Measurements from ENCODE around the gene CCDC179. TPM values are rescaled to one million over a fixed set of nuclear protein-coding genes. Genes with fewer than 3 reads are reported as not detected.

CCDC179 gene
- not detected for total RNA-seq
- not detected for polyA plus RNA-seq
- long read RNA-seq, donor 1 = 0 reads
- long read RNA-seq, donor 2 = 0 reads

GRCh38 chr11:22860241-22860640 lies at the start of gene CCDC179:
CCDC179 (minus strand) TSS chr11:22860474; CDS start chr11:22860421, 53 bp downstream.
- Histone ChIP-seq H3K27me3 (replicated peaks in 1 of 7) (no peaks in the 10 kb centered on the region), H3K9me3 (no peaks in the 10 kb centered on the region), H3K27ac (no peak within 1 kb of the TSS), H3K4me3 (no peak within 1 kb of the TSS), H3K4me1 (no peaks in the 10 kb centered on the region), H3K36me3 (no peaks in the 10 kb centered on the region)
- intact Hi-C loops (cut with DNase I; ENCODE audit: low total_unique reads) = no loop called here
- no peak for DNase-seq
- 95 to 100% (median 96%) methylated on average over 4 of the region's 4 CpGs for WGBS, 5 donors
- no peak for TF ChIP-seq POLR2AphosphoS5 (IDR thresholded peaks at IDR 0.05)
- TF ChIP-seq CTCF (IDR thresholded peaks at IDR 0.05 in 8 of 11, conservative IDR thresholded peaks at IDR 0.05 in 3 of 11) = no peak
- no peak for TF ChIP-seq POLR2A (IDR thresholded peaks at IDR 0.05)

- H3K9me3 ChIP-seq = peaks cover 0 to 4% (median 0%) of the 10 kb centered on the region in 8 donors
- no peak for TF ChIP-seq CTCF (IDR thresholded peaks at IDR 0.05 in 8 of 11, conservative IDR thresholded peaks at IDR 0.05 in 3 of 11)
- TF ChIP-seq POLR2AphosphoS5 (IDR thresholded peaks at IDR 0.05) = no peak
- no peak for TF ChIP-seq POLR2A (IDR thresholded peaks at IDR 0.05)
- H3K27ac ChIP-seq = no peak overlapping the region
- 68 to 85% (median 75%) methylated on average over 1 of the region's 1 CpG for WGBS, 5 donors
- no peaks in the 10 kb centered on the region for H3K36me3 ChIP-seq
- intact Hi-C loops (cut with DNase I; ENCODE audit: low total_unique reads) = no loop called here
- no peaks in the 10 kb centered on the region for H3K27me3 ChIP-seq (replicated peaks in 1 of 7)
- H3K4me1 ChIP-seq = no peaks in the 10 kb centered on the region
- no peak for DNase-seq
- no peak overlapping the region for H3K4me3 ChIP-seq
Measured at GRCh38 chr11:22903782-22904181, 43.5 kb upstream of the CCDC179 start.

- Histone ChIP-seq H3K4me3 (no peak overlapping the region), H3K4me1 (no peaks in the 10 kb centered on the region), H3K36me3 (no peaks in the 10 kb centered on the region), H3K27ac (no peak overlapping the region), H3K27me3 (replicated peaks in 1 of 7) (no peaks in the 10 kb centered on the region), H3K9me3 (no peaks in the 10 kb centered on the region)
- no peak for DNase-seq
- TF ChIP-seq CTCF (IDR thresholded peaks at IDR 0.05 in 8 of 11, conservative IDR thresholded peaks at IDR 0.05 in 3 of 11) (no peak), POLR2A (IDR thresholded peaks at IDR 0.05) (no peak), POLR2AphosphoS5 (IDR thresholded peaks at IDR 0.05) (no peak)
- whole genome bisulfite sequencing, 5 donors = 66 to 87% (median 79%) methylated on average over 4 of the region's 4 CpGs
- intact Hi-C loops (cut with DNase I; ENCODE audit: low total_unique reads) = no loop called here
Measured at GRCh38 chr11:22901603-22902002, 41.3 kb upstream of the CCDC179 start.

GRCh38 chr11:22900764-22901486 lies 40.7 kb upstream of the CCDC179 start:
- Histone ChIP-seq H3K4me3 (no peak overlapping the region), H3K36me3 (no peaks in the 10 kb centered on the region), H3K4me1 (no peaks in the 10 kb centered on the region), H3K27me3 (replicated peaks in 1 of 7) (no peaks in the 10 kb centered on the region), H3K9me3 (no peaks in the 10 kb centered on the region), H3K27ac (no peak overlapping the region)
- intact Hi-C loops (cut with DNase I; ENCODE audit: low total_unique reads) = no loop called here
- no peak for DNase-seq
- TF ChIP-seq POLR2A (IDR thresholded peaks at IDR 0.05) = no peak
- no peak for TF ChIP-seq POLR2AphosphoS5 (IDR thresholded peaks at IDR 0.05)
- no peak for TF ChIP-seq CTCF (IDR thresholded peaks at IDR 0.05 in 8 of 11, conservative IDR thresholded peaks at IDR 0.05 in 3 of 11)
